ENCODE data around the gene SPIN2A.
"Not testable (repeated sequence)": the region's sequence is repeated elsewhere in the genome, so short reads cannot be mapped to it uniquely, and the experiment has no call there.

DNA sequence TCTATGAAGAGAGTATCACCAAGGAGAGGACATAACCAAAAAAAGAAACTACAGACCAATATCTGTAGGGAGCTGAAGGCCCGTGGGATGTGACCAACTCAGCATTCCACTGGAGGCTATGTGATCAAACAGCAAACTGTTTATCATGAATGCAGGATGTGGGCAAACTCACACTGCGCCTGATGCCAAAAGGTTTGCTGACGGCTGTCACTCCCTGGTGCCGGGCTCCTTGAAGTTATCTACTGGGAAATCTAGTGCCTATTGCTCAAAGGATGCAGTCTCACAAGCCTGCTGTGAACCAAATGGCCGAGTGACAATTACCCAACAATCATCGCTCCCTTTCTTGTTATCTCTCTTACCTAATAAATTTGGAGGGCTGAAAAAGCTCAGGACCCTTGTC lies 34.3 kb downstream of the SPIN2A start:
- TF ChIP-seq, protein P1, sequence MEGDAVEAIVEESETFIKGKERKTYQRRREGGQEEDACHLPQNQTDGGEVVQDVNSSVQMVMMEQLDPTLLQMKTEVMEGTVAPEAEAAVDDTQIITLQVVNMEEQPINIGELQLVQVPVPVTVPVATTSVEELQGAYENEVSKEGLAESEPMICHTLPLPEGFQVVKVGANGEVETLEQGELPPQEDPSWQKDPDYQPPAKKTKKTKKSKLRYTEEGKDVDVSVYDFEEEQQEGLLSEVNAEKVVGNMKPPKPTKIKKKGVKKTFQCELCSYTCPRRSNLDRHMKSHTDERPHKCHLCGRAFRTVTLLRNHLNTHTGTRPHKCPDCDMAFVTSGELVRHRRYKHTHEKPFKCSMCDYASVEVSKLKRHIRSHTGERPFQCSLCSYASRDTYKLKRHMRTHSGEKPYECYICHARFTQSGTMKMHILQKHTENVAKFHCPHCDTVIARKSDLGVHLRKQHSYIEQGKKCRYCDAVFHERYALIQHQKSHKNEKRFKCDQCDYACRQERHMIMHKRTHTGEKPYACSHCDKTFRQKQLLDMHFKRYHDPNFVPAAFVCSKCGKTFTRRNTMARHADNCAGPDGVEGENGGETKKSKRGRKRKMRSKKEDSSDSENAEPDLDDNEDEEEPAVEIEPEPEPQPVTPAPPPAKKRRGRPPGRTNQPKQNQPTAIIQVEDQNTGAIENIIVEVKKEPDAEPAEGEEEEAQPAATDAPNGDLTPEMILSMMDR (IDR thresholded peaks at IDR 0.05): not testable (repeated sequence)
- not testable (repeated sequence) for TF ChIP-seq EZH2 (IDR thresholded peaks at IDR 0.05; ENCODE audit: borderline replicate concordance, insufficient read depth, low read depth, low read length, poor library complexity, severe bottlenecking)
